ENCODE data around the gene SPI1. TPM values are rescaled to one million over a fixed set of nuclear protein-coding genes. Genes with fewer than 3 reads are reported as not detected.
A peak's percentile ranks its signal among the peaks of the same experiment; 100 is the strongest.

SPI1 gene
- total RNA-seq, 1 experiment from 2014 or later: not detected

GRCh38 chr11:47326198-47326597 is 52.1 kb downstream of the SPI1 start:
- Mint-ChIP-seq H3K27ac (ENCODE audit: unreplicated experiment) (no peak overlapping the region), H3K27me3 (ENCODE audit: insufficient read depth, unreplicated experiment) (no peaks in the 10 kb centered on the region), H3K9me3 (ENCODE audit: unreplicated experiment) (no peaks in the 10 kb centered on the region), H3K4me1 (ENCODE audit: low read depth, unreplicated experiment) (no peaks in the 10 kb centered on the region), H3K36me3 (ENCODE audit: insufficient read depth, unreplicated experiment) (peaks cover 36% of the 10 kb centered on the region), H3K4me3 (ENCODE audit: unreplicated experiment) (no peak overlapping the region)
- H3K36me3 ChIP-seq (ENCODE audit: control insufficient read depth, insufficient read depth, low read length): peaks cover 6% of the 10 kb centered on the region
- CTCF ChIA-PET: no interaction called here
- no peak for TF ChIP-seq CTCF (IDR thresholded peaks at IDR 0.05; ENCODE audit: insufficient read depth in 1 of 2, low read depth in 1 of 2, low read length in 1 of 2, severe bottlenecking in 1 of 2, unreplicated experiment in 1 of 2)
- no TSS peak for BruUV-seq (replicated peaks)
- no peaks in the 10 kb centered on the region for H3K27me3 ChIP-seq (replicated peaks; ENCODE audit: control insufficient read depth, insufficient read depth, low read length)
- no peaks in the 10 kb centered on the region for H3K4me1 ChIP-seq
- POLR2A ChIA-PET: no interaction called here
- intact Hi-C loops (cut with micrococcal nuclease; ENCODE audit: unreplicated experiment): no loop called here
- no peak for DNase-seq
- no peaks in the 10 kb centered on the region for H3K9me3 ChIP-seq
- H3K4me3 ChIP-seq (ENCODE audit: low read depth, low read length): no peak overlapping the region

GRCh38 chr11:47325271-47326041 is 52.9 kb downstream of the SPI1 start:
- H3K4me3 ChIP-seq (ENCODE audit: low read depth, low read length): no peak overlapping the region
- H3K27me3 ChIP-seq (replicated peaks; ENCODE audit: control insufficient read depth, insufficient read depth, low read length): no peaks in the 10 kb centered on the region
- Mint-ChIP-seq H3K4me1 (ENCODE audit: low read depth, unreplicated experiment) (no peaks in the 10 kb centered on the region), H3K27me3 (ENCODE audit: insufficient read depth, unreplicated experiment) (no peaks in the 10 kb centered on the region), H3K27ac (ENCODE audit: unreplicated experiment) (peak overlapping the region; percentile 2), H3K36me3 (ENCODE audit: insufficient read depth, unreplicated experiment) (peaks cover 36% of the 10 kb centered on the region), H3K9me3 (ENCODE audit: unreplicated experiment) (no peaks in the 10 kb centered on the region), H3K4me3 (ENCODE audit: unreplicated experiment) (no peak overlapping the region)
- no peak for TF ChIP-seq CTCF (IDR thresholded peaks at IDR 0.05; ENCODE audit: insufficient read depth in 1 of 2, low read depth in 1 of 2, low read length in 1 of 2, severe bottlenecking in 1 of 2, unreplicated experiment in 1 of 2)
- H3K9me3 ChIP-seq: no peaks in the 10 kb centered on the region
- no peak for DNase-seq
- no TSS peak for BruUV-seq (replicated peaks)
- CTCF ChIA-PET: no interaction called here
- intact Hi-C loops (cut with micrococcal nuclease; ENCODE audit: unreplicated experiment): no loop called here
- POLR2A ChIA-PET: no interaction called here
- no peaks in the 10 kb centered on the region for H3K4me1 ChIP-seq
- peaks cover 6% of the 10 kb centered on the region for H3K36me3 ChIP-seq (ENCODE audit: control insufficient read depth, insufficient read depth, low read length)

- Histone ChIP-seq H3K4me3 (ENCODE audit: low read depth, low read length) (no peak overlapping the region), H3K9me3 (no peaks in the 10 kb centered on the region), H3K36me3 (ENCODE audit: control insufficient read depth, insufficient read depth, low read length) (peaks cover 5% of the 10 kb centered on the region; the same call in 1 of the 2 replicates), H3K27me3 (replicated peaks; ENCODE audit: control insufficient read depth, insufficient read depth, low read length) (no peaks in the 10 kb centered on the region), H3K4me1 (no peaks in the 10 kb centered on the region)
- BruUV-seq (replicated peaks): no TSS peak
- TF ChIP-seq CTCF (IDR thresholded peaks at IDR 0.05; ENCODE audit: insufficient read depth in 1 of 2, low read depth in 1 of 2, low read length in 1 of 2, severe bottlenecking in 1 of 2, unreplicated experiment in 1 of 2): no peak
- Mint-ChIP-seq H3K27me3 (ENCODE audit: insufficient read depth, unreplicated experiment) (no peaks in the 10 kb centered on the region), H3K9me3 (ENCODE audit: unreplicated experiment) (no peaks in the 10 kb centered on the region), H3K4me3 (ENCODE audit: unreplicated experiment) (no peak overlapping the region), H3K4me1 (ENCODE audit: low read depth, unreplicated experiment) (no peaks in the 10 kb centered on the region), H3K27ac (ENCODE audit: unreplicated experiment) (peak overlapping the region; percentile 2), H3K36me3 (ENCODE audit: insufficient read depth, unreplicated experiment) (peaks cover 30% of the 10 kb centered on the region)
- intact Hi-C loops (cut with micrococcal nuclease; ENCODE audit: unreplicated experiment): no loop called here
- ChIA-PET POLR2A (interaction anchor here (0.5 kb wide), 1 partner anchor 17 kb away, joined by 5 read pairs; no protein-coding TSS in a partner anchor), CTCF (no interaction called here)
- no peak for DNase-seq
Observed at GRCh38 chr11:47324520-47324919, 53.8 kb downstream of the SPI1 start.

All from Caco-2 (cell line).